Stimulated activated CD8-positive, alpha-beta memory T cell treated with anti-CD3 and anti-CD28 coated beads, Interleukin-12 subunit alpha, Interleukin-12 subunit beta, amount 100 ng/mL, for 24 hours (primary cell): ENCODE data around the gene DUSP9.
"Not testable (repeated sequence)": the region's sequence is repeated elsewhere in the genome, so short reads cannot be mapped to it uniquely, and the experiment has no call there.

Source experiments
- DNase-seq: peaks from one replicate; pipeline ENCODE4 v3.0.0-alpha.2; 2020; ENCODE audit errors: extremely low read depth

Gene DUSP9

GRCh38 chrX:153672531-153673427 lies 25.8 kb downstream of the DUSP9 start:
- no peak for DNase-seq

GRCh38 chrX:153673428-153674218 lies 26.6 kb downstream of the DUSP9 start, which contains the start of gene PNCK:
Gene PNCK (minus strand): TSS chrX:153673813. CDS start chrX:153673076, 737 bp downstream.
- DNase-seq: no peak

- DNase-seq: no peak
Observed at GRCh38 chrX:153674219-153674851, 27.3 kb downstream of the DUSP9 start.

- no peak for DNase-seq
Observed at GRCh38 chrX:153681175-153681574, 34.2 kb downstream of the DUSP9 start.

DNA sequence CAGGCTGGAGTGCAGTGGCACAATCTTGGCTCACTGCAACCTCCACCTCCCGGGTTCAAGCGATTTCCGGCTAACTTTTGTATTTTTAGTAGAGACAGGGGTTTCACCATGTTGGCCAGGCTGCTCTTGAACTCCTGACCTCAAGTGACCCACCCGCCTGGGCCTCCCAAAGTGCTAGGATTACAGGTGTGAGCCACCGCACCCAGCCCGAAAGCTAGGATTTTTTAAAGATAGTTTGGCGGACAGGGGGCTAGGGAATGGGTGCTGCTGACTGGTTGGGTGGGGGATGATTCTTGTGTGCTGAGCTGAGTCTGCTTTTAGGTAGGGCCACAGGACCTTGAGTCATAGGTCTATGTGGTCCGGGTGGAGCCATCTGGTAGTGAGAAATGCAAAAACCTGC lies 36.5 kb downstream of the DUSP9 start:
- not testable (repeated sequence) for DNase-seq

- no peak for DNase-seq
Observed at GRCh38 chrX:153684467-153685155, 37.6 kb downstream of the DUSP9 start.

DNA sequence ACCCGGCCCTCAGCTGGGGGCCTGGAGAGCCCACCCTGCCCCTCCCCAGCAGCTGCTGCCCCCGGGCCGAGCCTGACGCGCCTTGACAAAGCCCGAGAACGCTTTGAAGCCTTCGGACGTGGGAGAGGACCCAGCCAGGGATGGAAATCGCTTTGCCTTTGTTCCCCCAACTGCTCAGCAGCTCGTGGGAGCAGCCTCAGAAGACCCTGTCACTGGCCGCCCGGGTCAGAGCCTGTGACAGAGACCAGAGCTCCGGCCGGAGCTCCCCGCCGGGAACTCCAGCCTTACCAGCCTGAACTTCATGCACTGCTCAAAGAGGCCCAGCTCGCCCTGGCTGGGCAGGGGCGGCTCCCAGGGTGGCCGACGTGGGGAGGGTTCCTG lies 38.1 kb downstream of the DUSP9 start:
- no peak for DNase-seq

DNA sequence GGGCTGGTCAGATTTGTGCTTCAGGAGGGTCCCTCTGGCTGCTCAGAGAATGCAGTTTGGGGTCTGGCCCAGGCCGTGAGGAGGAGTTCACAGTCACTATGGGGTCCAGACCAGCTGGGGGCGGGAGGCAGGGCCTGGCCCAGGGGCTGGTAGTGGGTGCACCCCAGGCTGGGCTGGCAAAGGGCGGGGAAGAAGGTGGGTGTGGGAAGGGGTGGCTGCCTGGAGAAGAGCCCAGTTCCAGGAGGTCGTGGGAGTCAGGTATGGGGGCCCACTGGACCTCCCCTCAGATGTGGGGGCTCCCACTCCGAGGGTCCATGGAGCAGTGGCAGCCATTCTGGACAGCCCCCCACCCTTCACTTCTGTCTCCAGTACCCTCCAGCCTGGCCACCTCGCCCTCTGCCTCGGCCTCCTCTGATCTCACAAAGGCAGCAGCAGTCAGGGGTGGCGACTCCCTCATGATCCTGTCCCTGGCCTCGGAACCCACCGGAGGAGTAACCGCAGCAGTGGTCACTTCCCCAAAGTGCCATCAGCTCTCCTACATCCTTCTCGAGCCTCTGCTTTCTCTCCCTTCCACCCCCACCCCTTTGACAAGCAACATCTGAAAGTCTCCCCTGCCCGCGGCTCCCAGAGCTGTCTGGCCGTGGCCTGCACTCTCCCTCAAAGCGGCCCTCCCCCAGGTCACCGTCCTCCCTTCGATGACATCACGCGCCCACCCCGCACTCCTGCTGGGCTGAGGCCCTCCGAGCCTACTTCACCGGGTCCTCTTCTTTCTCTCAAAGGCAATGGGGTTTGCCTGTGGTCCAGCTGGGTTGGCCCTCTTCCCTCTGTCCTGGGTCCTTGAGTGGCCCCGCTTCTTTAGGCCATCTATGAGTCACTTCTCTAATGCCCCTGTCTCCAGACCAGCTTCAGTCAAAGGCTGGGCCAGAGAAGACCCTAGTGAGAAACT lies 39.0 kb downstream of the DUSP9 start:
- no peak for DNase-seq

- no peak for DNase-seq
Observed at GRCh38 chrX:153686711-153687110, 39.7 kb downstream of the DUSP9 start.

GRCh38 chrX:153687121-153688039 lies 40.4 kb downstream of the DUSP9 start, which contains the start of gene SLC6A8:
Gene SLC6A8 (plus strand): TSS chrX:153687926. CDS start chrX:153688575, 649 bp downstream.
- DNase-seq: no peak

DNA sequence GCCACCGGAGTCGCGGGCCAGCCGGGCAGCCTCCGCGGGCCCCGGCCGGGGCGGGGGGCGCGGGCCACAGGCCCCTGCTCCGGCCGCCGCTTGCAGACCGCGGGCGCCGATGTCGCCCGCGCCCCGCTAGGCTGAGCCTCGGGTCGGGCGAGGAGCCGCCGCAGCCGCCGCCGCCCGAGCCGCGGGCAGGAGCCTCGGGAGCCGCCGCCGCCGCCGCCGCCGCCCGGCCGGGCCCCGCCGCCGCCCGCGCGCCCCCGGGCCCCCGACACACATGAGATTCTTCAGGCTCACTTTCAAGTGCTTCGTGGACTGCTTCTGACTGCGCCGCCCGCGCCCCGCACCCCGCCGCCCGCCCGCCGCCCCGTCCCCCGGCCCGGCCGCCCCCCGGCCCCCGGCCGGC lies 41.1 kb downstream of the DUSP9 start:
- DNase-seq: no peak

DNA sequence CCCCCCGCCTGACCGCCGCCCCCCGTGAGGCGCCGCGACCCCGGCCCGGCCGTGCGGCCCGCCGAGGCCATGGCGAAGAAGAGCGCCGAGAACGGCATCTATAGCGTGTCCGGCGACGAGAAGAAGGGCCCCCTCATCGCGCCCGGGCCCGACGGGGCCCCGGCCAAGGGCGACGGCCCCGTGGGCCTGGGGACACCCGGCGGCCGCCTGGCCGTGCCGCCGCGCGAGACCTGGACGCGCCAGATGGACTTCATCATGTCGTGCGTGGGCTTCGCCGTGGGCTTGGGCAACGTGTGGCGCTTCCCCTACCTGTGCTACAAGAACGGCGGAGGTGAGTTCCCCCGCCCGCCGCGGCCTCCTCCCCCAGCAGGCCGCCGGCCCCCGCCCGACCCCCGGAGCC lies 41.5 kb downstream of the DUSP9 start:
- no peak for DNase-seq

- no peak for DNase-seq
Observed at GRCh38 chrX:153688911-153689590, 42.0 kb downstream of the DUSP9 start.

GRCh38 chrX:153689654-153690465 lies 42.9 kb downstream of the DUSP9 start:
- no peak for DNase-seq

- DNase-seq: no peak
Observed at GRCh38 chrX:153690466-153690865, 43.5 kb downstream of the DUSP9 start.

- DNase-seq: not testable (repeated sequence)
Observed at GRCh38 chrX:153691032-153691827, 44.2 kb downstream of the DUSP9 start.

DNA sequence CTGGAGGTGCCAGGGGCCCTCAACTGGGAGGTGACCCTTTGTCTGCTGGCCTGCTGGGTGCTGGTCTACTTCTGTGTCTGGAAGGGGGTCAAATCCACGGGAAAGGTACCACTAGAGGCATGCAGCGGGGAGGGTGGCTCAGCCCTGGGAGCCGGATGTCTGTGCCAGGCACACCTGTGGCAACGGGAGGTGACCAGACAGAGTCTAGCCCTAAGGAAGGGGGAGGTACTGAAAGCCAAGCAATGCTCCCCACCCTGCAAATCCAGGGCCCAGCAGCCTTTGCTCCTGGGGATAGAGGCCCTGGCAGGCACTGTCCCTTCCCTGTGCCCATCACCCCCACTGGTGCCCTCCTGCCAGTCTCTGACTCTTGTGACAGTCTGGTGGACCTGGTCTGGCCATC lies 45.0 kb downstream of the DUSP9 start:
- no peak for DNase-seq
